ENCODE data around the gene DAPK3.

- no peak for TF ChIP-seq CTCF (IDR thresholded peaks at IDR 0.05; ENCODE audit: low read length)
- no peak for TF ChIP-seq EZH2 (IDR thresholded peaks at IDR 0.05; ENCODE audit: borderline replicate concordance, low read length)
Measured at GRCh38 chr19:3961007-3961406, 9.9 kb downstream of the DAPK3 start.

All from OCI-LY1 (cell line).